MM.1S (cell line): ENCODE data around the gene PTPRN2.

ENCODE experiments used
- DNase-seq: peaks from one replicate; pipeline ENCODE4 v3.0.0-alpha.2; 2015
- H2AFZ ChIP-seq: fragments of 300-600 bp; sonication (generic); 2 replicates; pipeline ENCODE4 v1.6.0; 2016; ENCODE audit warnings: antibody characterized with exemption, low read length
- H3F3A ChIP-seq: fragments of 300-600 bp; sonication (generic); 2 replicates; pipeline ENCODE4 v1.6.1; 2016; ENCODE audit warnings: mild to moderate bottlenecking, antibody characterized with exemption, low read length, moderate library complexity, mixed read lengths; ENCODE audit not compliant: insufficient read depth
- H3K27ac ChIP-seq: fragments of 300-600 bp; sonication (generic); 2 replicates; pipeline ENCODE4 v1.5.1; 2016; ENCODE audit warnings: mild to moderate bottlenecking, low read length
- H3K27me3 ChIP-seq: fragments of 300-600 bp; sonication (generic); replicated peaks from 2 replicates; pipeline ENCODE4 v1.6.0; 2016; ENCODE audit warnings: low read length; ENCODE audit not compliant: insufficient read depth
- H3K36me3 ChIP-seq: fragments of 300-600 bp; sonication (generic); replicated peaks from 2 replicates; pipeline ENCODE4 v1.6.1; 2016; ENCODE audit warnings: mild to moderate bottlenecking, low read length, mixed read lengths; ENCODE audit not compliant: insufficient read depth
- H3K4me1 ChIP-seq: fragments of 300-600 bp; sonication (generic); 2 replicates; pipeline ENCODE4 v1.6.1; 2016; ENCODE audit warnings: low read length, mixed read lengths
- H3K4me2 ChIP-seq: fragments of 300-600 bp; sonication (generic); 2 replicates; pipeline ENCODE4 v1.6.0; 2016; ENCODE audit warnings: low read depth, low read length
- H3K4me3 ChIP-seq: fragments of 300-600 bp; sonication (generic); 2 replicates; pipeline ENCODE4 v1.5.1; 2016; ENCODE audit warnings: low read length, mixed read lengths
- H3K79me2 ChIP-seq: fragments of 300-600 bp; sonication (generic); 2 replicates; pipeline ENCODE4 v1.6.1; 2016; ENCODE audit warnings: mixed run types, low read length, mixed read lengths
- H3K9ac ChIP-seq: fragments of 300-600 bp; sonication (generic); 2 replicates; pipeline ENCODE4 v1.6.1; 2016; ENCODE audit warnings: low read length, mixed read lengths
- H3K9me2 ChIP-seq: fragments of 300-600 bp; sonication (generic); replicated peaks from 2 replicates; pipeline ENCODE4 v1.6.1; 2016; ENCODE audit warnings: mild to moderate bottlenecking, low read length, mixed read lengths; ENCODE audit not compliant: insufficient read depth
- H3K9me3 ChIP-seq: fragments of 300-600 bp; sonication (generic); replicated peaks from 2 replicates; pipeline ENCODE4 v1.6.1; 2016; ENCODE audit warnings: mild to moderate bottlenecking, low read length, mixed read lengths; ENCODE audit not compliant: insufficient read depth
- H4K20me1 ChIP-seq: fragments of 300-600 bp; sonication (generic); 2 replicates; pipeline ENCODE4 v1.6.1; 2016; ENCODE audit warnings: mild to moderate bottlenecking, low read length, moderate library complexity, mixed read lengths; ENCODE audit not compliant: insufficient read depth
- EZH2 ChIP-seq: fragments of 300-600 bp; sonication (generic); optimal IDR thresholded peaks from 2 replicates; pipeline ENCODE3; 2017; ENCODE audit warnings: low read depth, mild to moderate bottlenecking, antibody characterized with exemption, low read length, mixed read lengths
- EZH2phosphoT487 ChIP-seq: fragments of 300-600 bp; sonication (generic); IDR thresholded peaks from 2 replicates; pipeline ENCODE4 v1.6.1; 2018; ENCODE audit warnings: antibody characterized with exemption, low read length
- TF ChIP-seq, protein P1 (sequence below): fragments of 300-600 bp; sonication (generic); IDR thresholded peaks from 2 replicates; pipeline ENCODE4 v1.5.1; 2016; ENCODE audit warnings: antibody characterized with exemption, low read length, mixed read lengths

The PTPRN2 gene

DNA sequence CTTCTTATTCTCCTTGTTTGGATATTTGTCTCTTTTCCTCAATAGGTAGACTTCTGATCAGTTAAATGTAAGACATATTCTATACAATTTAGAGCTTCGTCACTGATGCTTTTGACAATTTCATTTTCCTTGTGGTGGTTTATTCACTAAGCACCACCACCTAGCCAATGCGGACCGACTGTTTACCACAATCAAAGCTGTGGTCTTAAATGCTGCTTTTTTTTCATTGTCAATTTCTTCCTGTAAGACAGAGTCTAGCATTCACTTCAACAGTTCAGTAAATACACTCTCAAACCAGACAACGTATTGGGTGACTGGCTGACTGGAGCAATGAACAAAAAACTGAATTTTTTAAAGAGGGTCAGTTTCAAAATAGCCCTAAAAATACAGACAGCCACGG lies 1011.8 kb downstream of the PTPRN2 start:
- Histone ChIP-seq H3K9me2 (no peaks in the 10 kb centered on the region), H3K27me3 (peaks cover 95% of the 10 kb centered on the region), H2AFZ (no peak overlapping the region), H3F3A (no peaks in the 10 kb centered on the region), H3K4me2 (no peak overlapping the region), H3K36me3 (no peaks in the 10 kb centered on the region), H3K4me1 (no peaks in the 10 kb centered on the region), H3K4me3 (no peak overlapping the region), H4K20me1 (no peaks in the 10 kb centered on the region), H3K9me3 (no peaks in the 10 kb centered on the region), H3K79me2 (no peaks in the 10 kb centered on the region), H3K9ac (no peak overlapping the region), H3K27ac (no peak overlapping the region)
- TF ChIP-seq, protein P1, sequence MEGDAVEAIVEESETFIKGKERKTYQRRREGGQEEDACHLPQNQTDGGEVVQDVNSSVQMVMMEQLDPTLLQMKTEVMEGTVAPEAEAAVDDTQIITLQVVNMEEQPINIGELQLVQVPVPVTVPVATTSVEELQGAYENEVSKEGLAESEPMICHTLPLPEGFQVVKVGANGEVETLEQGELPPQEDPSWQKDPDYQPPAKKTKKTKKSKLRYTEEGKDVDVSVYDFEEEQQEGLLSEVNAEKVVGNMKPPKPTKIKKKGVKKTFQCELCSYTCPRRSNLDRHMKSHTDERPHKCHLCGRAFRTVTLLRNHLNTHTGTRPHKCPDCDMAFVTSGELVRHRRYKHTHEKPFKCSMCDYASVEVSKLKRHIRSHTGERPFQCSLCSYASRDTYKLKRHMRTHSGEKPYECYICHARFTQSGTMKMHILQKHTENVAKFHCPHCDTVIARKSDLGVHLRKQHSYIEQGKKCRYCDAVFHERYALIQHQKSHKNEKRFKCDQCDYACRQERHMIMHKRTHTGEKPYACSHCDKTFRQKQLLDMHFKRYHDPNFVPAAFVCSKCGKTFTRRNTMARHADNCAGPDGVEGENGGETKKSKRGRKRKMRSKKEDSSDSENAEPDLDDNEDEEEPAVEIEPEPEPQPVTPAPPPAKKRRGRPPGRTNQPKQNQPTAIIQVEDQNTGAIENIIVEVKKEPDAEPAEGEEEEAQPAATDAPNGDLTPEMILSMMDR: no peak
- TF ChIP-seq EZH2 (no peak), EZH2phosphoT487 (no peak)
- no peak for DNase-seq

- Histone ChIP-seq H3K9me2 (no peaks in the 10 kb centered on the region), H3K9me3 (no peaks in the 10 kb centered on the region), H3K9ac (no peak overlapping the region), H2AFZ (no peak overlapping the region), H4K20me1 (no peaks in the 10 kb centered on the region), H3K4me2 (no peak overlapping the region), H3K79me2 (no peaks in the 10 kb centered on the region), H3K36me3 (no peaks in the 10 kb centered on the region), H3K27ac (no peak overlapping the region), H3K4me1 (no peaks in the 10 kb centered on the region), H3K4me3 (no peak overlapping the region), H3F3A (no peaks in the 10 kb centered on the region), H3K27me3 (peaks cover 100% of the 10 kb centered on the region)
- no peak for DNase-seq
- TF ChIP-seq EZH2phosphoT487 (no peak), EZH2 (no peak)
- TF ChIP-seq, protein P1: no peak
These were observed 1012.6 kb downstream of the PTPRN2 start for GRCh38 chr7:157574914-157575586.

DNA sequence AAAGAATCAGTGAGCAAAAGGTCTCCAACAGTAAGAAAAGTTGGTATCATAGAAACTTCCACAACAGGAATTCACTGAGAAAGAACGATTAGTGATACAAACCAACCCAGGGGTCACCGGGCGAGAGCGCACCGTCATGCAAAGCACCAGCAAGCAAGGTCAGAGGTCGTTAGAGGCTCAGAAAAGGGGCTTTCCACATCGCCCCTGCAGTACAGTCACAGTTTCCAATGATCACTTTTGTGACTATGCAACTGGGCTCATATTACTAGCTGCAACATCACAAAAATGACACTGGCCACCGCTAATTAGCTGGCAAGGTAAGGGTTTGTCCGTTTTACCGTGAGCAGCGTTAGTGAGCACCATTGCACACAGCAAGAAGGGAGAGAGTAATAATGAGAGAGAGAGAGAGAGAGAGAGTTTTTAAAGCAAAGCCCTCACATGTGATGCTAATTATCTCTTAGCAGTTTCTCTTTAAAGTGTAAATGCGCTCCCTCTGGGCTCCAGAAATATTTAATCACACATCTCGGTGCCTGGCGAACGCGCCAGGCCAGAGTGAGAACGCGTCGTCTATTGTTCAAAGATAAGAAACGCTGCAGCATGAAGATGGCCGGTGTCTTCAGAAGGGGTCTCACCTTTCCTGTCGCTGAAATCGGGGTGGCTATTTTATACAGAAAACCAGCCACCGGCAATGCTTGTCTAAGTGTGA lies 1013.4 kb downstream of the PTPRN2 start:
- no peak overlapping the region for H3K27ac ChIP-seq
- no peak overlapping the region for H3K9ac ChIP-seq
- no peak for TF ChIP-seq EZH2phosphoT487
- peak; percentile 22 for TF ChIP-seq EZH2
- TF ChIP-seq, protein P1: no peak
- no peaks in the 10 kb centered on the region for H3K4me1 ChIP-seq
- H3K27me3 ChIP-seq: peaks cover 100% of the 10 kb centered on the region
- no peaks in the 10 kb centered on the region for H3F3A ChIP-seq
- no peaks in the 10 kb centered on the region for H3K36me3 ChIP-seq
- no peaks in the 10 kb centered on the region for H3K9me2 ChIP-seq
- H3K4me2 ChIP-seq: no peak overlapping the region
- no peaks in the 10 kb centered on the region for H3K79me2 ChIP-seq
- no peaks in the 10 kb centered on the region for H3K9me3 ChIP-seq
- no peak overlapping the region for H2AFZ ChIP-seq
- H3K4me3 ChIP-seq: no peak overlapping the region
- no peaks in the 10 kb centered on the region for H4K20me1 ChIP-seq
- no peak for DNase-seq
